Gastroesophageal sphincter (tissue), 3 donors: ENCODE data around the gene RERE.

Experiments
- EP300 ChIP-seq: sonication (generic); formaldehyde crosslinking; IDR thresholded peaks from one replicate; pipeline ENCODE4 v1.6.1; 2017; ENCODE audit warnings: antibody characterized with exemption, mild to moderate bottlenecking
- TF ChIP-seq, protein P1 (sequence below), 4 experiments: fragments of 200-600 bp in 2 of 4; fragments of 450-650 bp in 2 of 4; sonication (generic) in 1 of 4; IDR thresholded peaks; one replicate each; pipeline ENCODE4 v1.5.1; 2017 to 2019; ENCODE audit warnings: antibody characterized with exemption in 4 of 4, mild to moderate bottlenecking in 2 of 4, moderate library complexity in 2 of 4

DNA sequence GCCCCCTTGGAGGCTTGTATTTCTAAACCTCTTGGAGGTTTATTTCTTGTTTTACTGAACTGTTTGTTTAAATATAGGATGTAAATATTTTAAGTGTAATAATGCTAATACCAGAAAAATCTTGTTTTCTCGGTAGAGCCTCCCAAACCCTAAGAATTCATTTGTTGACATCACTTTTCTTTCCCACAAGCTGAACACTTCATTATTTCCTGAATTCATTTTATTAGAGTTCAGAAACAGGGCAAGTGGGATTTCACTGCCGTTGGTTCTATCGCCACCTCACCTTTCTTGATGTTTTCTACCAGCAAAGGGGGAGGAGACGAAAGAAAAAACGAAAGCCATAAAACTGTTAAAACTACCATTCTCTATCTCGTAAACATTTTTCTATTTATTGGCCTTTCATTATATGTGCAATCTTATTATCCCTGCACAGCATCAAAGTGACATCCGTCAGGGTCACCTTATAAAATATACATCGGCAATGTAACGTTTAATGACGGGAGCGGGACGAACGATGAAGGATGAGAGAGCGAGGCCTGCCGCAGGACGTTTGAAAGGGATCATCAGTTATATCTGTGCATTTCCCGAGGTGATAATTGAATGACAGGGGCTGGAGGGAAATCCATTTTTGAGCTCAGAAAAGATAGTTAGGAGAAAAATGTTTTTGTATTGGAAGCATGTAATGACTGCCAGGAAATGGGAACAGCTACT lies 440.0 kb downstream of the RERE start:
- TF ChIP-seq, protein P1, sequence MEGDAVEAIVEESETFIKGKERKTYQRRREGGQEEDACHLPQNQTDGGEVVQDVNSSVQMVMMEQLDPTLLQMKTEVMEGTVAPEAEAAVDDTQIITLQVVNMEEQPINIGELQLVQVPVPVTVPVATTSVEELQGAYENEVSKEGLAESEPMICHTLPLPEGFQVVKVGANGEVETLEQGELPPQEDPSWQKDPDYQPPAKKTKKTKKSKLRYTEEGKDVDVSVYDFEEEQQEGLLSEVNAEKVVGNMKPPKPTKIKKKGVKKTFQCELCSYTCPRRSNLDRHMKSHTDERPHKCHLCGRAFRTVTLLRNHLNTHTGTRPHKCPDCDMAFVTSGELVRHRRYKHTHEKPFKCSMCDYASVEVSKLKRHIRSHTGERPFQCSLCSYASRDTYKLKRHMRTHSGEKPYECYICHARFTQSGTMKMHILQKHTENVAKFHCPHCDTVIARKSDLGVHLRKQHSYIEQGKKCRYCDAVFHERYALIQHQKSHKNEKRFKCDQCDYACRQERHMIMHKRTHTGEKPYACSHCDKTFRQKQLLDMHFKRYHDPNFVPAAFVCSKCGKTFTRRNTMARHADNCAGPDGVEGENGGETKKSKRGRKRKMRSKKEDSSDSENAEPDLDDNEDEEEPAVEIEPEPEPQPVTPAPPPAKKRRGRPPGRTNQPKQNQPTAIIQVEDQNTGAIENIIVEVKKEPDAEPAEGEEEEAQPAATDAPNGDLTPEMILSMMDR (IDR thresholded peaks at IDR 0.05) = no peak
- TF ChIP-seq EP300 = no peak
